ENCODE results near the gene RUNX2.

RUNX2 gene

GRCh38 chr6:45619211-45619760, 291.2 kb downstream of the RUNX2 start:
- no peak for TF ChIP-seq EGR2 (tag by site-specific recombination; IDR thresholded peaks at IDR 0.05; ENCODE audit: low read depth)
- TF ChIP-seq ZNF518A (tag by site-specific recombination; conservative IDR thresholded peaks at IDR 0.05; ENCODE audit: low read depth): no peak
- no peak for TF ChIP-seq ZNF624 (tag by site-specific recombination; IDR thresholded peaks at IDR 0.05)
- TF ChIP-seq BCL11B (tag by site-specific recombination; IDR thresholded peaks at IDR 0.05; ENCODE audit: low read depth): no peak
- TF ChIP-seq ZNF112 (tag by site-specific recombination; IDR thresholded peaks at IDR 0.05): no peak
- no peak for TF ChIP-seq TSHZ1 (tag by site-specific recombination; IDR thresholded peaks at IDR 0.05; ENCODE audit: borderline replicate concordance)
- no peak for TF ChIP-seq PRDM2 (tag by site-specific recombination; IDR thresholded peaks at IDR 0.05; ENCODE audit: borderline replicate concordance)
- no peak for TF ChIP-seq SP2 (tag by site-specific recombination; IDR thresholded peaks at IDR 0.05)
- TF ChIP-seq ZNF580 (tag by site-specific recombination; IDR thresholded peaks at IDR 0.05): no peak
- no peak for TF ChIP-seq PRDM4 (tag by site-specific recombination; IDR thresholded peaks at IDR 0.05)
- no peak for TF ChIP-seq ZBTB20 (tag by site-specific recombination; IDR thresholded peaks at IDR 0.05)
- TF ChIP-seq ZNF610 (tag by site-specific recombination; IDR thresholded peaks at IDR 0.05; ENCODE audit: borderline replicate concordance): no peak
- H3K4me3 ChIP-seq (ENCODE audit: low read depth, low read length): no peak overlapping the region
- ChIA-PET CTCF (no interaction called here), POLR2A (no interaction called here)
- no peak overlapping the region for H3K27ac ChIP-seq (ENCODE audit: extremely low read depth, low read depth, low read length)
- H3K9me3 ChIP-seq (ENCODE audit: control insufficient read depth, insufficient read depth, low read depth, low read length): no peaks in the 10 kb centered on the region
- no peaks in the 10 kb centered on the region for H3K4me1 ChIP-seq (ENCODE audit: control insufficient read depth, insufficient read depth, low read length)
- no peaks in the 10 kb centered on the region for H3K36me3 ChIP-seq (ENCODE audit: control insufficient read depth in 2 of 2, insufficient read depth in 1 of 2, low read length in 2 of 2)
